Measurements from ENCODE around the gene CYP4A22.
"Not testable (repeated sequence)": the region's sequence is repeated elsewhere in the genome, so short reads cannot be mapped to it uniquely, and the experiment has no call there.

DNA sequence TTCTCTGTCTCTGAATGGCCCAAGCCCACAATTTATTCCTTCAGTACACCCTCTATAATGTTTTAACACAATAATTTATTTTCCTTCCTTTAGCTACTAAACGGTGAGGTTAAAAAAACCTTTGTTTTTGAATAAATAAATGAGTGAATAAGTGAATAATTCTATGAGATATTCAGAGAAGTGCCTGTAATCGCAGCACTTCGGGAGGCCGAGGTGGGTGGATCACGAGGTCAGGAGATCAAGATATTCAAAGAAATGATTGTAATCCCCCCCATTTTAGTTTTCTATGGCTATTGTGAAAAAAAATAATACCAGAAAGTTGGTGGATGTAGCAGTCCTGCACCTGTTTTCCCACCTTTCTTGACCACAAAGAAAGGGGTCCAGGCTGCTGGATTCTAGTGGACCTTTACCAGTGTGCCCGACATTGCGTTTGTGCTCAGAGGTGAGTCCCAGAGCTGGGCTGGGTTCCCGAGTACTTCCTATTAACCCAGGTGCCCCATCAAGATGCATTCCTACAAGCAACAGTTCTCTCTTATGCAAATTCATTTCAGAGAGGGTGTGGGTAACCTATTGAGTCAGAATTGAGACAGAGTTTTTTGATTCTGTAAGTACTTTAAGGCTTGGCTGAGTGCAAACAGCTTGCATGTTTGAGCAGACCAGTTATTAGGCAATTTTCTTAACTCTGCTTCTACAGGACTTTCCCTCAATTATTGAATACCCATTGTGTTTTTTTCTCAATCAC lies 7.6 kb upstream of the CYP4A22 start:
- not testable (repeated sequence) for TF ChIP-seq SAP30 (IDR thresholded peaks at IDR 0.05; ENCODE audit: borderline replicate concordance, insufficient read depth, low read depth, low read length, poor library complexity, severe bottlenecking); GABPA (tag; conservative IDR thresholded peaks at IDR 0.05; ENCODE audit: low read depth); POLR2A (conservative IDR thresholded peaks at IDR 0.05); ZNF274 (IDR thresholded peaks at IDR 0.05; ENCODE audit: borderline replicate concordance, low read depth, low read length); CTBP1 (IDR thresholded peaks at IDR 0.05; ENCODE audit: borderline replicate concordance); CAMTA2 (CRISPR knock-in tag; conservative IDR thresholded peaks at IDR 0.05); EGR1 (conservative IDR thresholded peaks at IDR 0.05); IRF2 (CRISPR knock-in tag; IDR thresholded peaks at IDR 0.05)
- TF ChIP-seq, protein P1, sequence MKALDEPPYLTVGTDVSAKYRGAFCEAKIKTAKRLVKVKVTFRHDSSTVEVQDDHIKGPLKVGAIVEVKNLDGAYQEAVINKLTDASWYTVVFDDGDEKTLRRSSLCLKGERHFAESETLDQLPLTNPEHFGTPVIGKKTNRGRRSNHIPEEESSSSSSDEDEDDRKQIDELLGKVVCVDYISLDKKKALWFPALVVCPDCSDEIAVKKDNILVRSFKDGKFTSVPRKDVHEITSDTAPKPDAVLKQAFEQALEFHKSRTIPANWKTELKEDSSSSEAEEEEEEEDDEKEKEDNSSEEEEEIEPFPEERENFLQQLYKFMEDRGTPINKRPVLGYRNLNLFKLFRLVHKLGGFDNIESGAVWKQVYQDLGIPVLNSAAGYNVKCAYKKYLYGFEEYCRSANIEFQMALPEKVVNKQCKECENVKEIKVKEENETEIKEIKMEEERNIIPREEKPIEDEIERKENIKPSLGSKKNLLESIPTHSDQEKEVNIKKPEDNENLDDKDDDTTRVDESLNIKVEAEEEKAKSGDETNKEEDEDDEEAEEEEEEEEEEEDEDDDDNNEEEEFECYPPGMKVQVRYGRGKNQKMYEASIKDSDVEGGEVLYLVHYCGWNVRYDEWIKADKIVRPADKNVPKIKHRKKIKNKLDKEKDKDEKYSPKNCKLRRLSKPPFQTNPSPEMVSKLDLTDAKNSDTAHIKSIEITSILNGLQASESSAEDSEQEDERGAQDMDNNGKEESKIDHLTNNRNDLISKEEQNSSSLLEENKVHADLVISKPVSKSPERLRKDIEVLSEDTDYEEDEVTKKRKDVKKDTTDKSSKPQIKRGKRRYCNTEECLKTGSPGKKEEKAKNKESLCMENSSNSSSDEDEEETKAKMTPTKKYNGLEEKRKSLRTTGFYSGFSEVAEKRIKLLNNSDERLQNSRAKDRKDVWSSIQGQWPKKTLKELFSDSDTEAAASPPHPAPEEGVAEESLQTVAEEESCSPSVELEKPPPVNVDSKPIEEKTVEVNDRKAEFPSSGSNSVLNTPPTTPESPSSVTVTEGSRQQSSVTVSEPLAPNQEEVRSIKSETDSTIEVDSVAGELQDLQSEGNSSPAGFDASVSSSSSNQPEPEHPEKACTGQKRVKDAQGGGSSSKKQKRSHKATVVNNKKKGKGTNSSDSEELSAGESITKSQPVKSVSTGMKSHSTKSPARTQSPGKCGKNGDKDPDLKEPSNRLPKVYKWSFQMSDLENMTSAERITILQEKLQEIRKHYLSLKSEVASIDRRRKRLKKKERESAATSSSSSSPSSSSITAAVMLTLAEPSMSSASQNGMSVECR (CRISPR knock-in tag; IDR thresholded peaks at IDR 0.05): not testable (repeated sequence)
- TF ChIP-seq, protein P2, sequence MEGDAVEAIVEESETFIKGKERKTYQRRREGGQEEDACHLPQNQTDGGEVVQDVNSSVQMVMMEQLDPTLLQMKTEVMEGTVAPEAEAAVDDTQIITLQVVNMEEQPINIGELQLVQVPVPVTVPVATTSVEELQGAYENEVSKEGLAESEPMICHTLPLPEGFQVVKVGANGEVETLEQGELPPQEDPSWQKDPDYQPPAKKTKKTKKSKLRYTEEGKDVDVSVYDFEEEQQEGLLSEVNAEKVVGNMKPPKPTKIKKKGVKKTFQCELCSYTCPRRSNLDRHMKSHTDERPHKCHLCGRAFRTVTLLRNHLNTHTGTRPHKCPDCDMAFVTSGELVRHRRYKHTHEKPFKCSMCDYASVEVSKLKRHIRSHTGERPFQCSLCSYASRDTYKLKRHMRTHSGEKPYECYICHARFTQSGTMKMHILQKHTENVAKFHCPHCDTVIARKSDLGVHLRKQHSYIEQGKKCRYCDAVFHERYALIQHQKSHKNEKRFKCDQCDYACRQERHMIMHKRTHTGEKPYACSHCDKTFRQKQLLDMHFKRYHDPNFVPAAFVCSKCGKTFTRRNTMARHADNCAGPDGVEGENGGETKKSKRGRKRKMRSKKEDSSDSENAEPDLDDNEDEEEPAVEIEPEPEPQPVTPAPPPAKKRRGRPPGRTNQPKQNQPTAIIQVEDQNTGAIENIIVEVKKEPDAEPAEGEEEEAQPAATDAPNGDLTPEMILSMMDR (IDR thresholded peaks at IDR 0.05 in 2 of 3, conservative IDR thresholded peaks at IDR 0.05 in 1 of 3; ENCODE audit: insufficient read depth in 2 of 3, low read depth in 1 of 3, low read length in 3 of 3): not testable (repeated sequence)

Data from K562 (cell line).